Measurements from ENCODE around the gene CA12. TPM values are rescaled to one million over a fixed set of nuclear protein-coding genes. Genes with fewer than 3 reads are reported as not detected.

Gene CA12
- polyA plus RNA-seq, 5 donors, result 1.8 to 6.4 (median 2.1) TPM

GRCh38 chr15:63402498-63403253 lies 21.0 kb upstream of the CA12 start:
- no peak for DNase-seq

- no peak for DNase-seq
These were observed 20.3 kb upstream of the CA12 start for GRCh38 chr15:63401714-63402497.

GRCh38 chr15:63401078-63401477 lies 19.4 kb upstream of the CA12 start:
- no peak for DNase-seq

- no peak for DNase-seq
These were observed 16.8 kb upstream of the CA12 start for GRCh38 chr15:63398456-63398855.

DNA sequence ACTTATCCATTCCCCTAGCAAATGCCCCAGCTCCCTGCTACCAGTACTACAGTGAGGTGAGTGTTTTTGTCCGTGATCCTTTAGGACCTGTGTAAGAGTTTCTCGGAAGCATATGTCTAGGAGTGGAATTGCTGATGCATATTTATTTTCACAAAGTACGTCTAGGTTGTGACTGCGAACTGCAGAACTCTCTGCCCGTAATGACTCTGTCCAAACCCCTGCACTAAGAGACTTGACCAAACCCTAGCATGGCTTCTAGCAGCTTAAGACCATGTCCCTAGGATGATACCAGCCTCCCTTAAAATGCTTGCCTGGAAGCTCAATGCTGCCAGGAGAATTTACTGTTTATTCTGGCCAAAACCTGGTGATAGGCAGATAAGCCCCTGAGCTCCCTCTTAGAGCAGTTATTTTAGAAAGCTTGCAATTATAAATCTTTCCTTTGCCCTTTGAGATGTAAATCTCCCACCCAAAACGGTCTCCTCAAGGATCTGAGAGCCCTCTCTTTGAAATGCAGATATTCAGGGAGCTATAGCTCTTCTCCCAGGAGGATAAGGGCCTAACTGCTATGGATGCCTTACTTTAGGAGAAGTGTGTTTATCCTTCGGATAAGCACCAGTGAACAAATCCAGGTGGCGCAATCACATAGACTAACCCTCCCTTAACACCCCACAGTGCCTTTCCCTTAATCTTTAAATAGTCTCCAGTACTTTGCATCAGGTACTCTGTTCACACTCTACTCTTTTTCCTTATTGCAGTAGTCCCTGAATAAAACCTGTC lies 14.7 kb upstream of the CA12 start:
- no peak for DNase-seq

GRCh38 chr15:63395730-63396151 lies 14.1 kb upstream of the CA12 start:
- no peak for DNase-seq

DNA sequence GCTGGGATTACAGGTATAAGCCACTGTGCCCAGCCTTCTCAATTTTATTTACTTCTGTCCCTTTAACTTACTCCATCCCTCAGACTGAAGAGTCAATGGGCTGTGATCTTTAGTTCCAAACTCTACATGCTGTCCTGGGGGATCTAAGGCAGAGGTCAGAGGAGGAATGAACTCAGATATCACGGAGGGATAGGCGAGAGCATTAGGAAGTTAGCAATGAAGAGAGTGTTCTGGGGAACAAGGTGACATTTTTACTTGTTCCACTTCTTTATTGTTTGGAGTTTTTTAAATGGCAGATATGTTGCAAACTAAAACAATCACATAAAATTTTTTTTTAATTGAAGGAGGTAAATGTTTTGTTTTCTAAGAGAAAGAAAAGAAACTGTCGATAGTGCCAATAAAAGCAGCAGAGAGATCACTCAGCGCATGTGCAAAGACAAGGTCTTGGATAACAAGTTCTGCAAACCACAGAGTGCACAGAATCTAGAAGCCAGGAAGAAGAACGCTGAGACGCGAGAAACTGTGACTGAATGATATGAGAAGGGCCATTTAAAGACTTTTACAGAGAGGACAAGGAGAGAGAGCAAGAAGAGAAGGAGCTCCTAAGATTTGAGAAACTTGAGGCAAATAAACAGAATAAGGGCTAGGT lies 10.8 kb upstream of the CA12 start:
- no peak for DNase-seq

- DNase-seq, result no peak
These were observed 10.2 kb upstream of the CA12 start for GRCh38 chr15:63391669-63392360.

DNA sequence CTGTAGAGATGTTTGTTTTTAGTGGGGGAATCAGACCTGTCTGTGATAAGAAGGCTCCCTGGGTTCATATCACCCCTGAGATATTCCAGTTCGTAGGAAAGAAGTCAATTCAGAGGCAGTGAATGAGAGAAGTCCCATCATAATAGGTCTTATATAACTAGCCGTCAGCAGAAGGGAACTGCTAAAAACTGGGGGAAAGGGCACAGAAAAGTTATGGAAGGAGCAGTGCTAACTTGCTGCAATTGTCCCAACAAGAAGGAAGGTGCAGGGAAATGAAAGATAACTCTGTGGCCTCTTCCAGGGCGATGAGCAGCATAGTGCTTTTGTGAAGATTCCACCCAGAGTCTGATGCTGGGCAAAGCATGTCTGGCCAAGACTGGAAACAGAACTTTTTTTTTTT lies 9.0 kb upstream of the CA12 start:
- no peak for DNase-seq

DNA sequence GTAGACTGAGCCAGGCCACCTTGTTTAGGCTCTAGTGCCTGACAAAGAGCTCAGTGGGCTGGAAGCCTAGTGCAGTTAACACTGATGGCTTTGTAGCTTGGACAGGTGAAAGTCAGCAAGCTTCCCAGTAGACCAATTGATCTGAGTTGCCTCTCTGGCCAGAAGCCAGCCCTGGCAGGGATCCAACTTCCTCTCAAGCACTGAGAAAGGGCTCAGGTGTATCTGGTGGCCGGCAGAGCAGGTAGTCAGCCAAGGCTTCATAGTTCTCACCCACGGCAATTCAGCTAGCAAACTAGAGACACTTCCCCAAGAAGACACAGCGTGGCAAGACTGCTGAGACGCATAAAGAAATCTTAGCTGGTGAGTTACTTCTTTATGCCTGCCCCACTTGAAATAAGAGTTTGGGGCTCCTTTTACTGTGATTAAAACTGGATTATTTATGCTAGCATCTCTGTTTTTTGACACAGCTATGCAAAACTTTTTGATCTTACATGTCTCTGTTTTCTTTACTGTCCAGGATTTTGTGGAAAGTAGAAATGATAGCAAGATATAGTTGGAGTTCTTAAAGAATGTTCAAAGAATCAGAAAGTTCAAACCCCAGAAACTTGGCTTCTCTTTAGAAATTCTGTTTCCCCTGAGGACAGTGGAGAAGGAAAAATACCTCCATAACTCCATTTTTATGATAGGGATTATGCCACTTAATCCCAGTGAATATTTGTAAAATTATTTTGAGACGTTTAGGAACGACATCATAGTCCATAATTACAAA lies 8.4 kb upstream of the CA12 start:
- DNase-seq, result no peak

DNA sequence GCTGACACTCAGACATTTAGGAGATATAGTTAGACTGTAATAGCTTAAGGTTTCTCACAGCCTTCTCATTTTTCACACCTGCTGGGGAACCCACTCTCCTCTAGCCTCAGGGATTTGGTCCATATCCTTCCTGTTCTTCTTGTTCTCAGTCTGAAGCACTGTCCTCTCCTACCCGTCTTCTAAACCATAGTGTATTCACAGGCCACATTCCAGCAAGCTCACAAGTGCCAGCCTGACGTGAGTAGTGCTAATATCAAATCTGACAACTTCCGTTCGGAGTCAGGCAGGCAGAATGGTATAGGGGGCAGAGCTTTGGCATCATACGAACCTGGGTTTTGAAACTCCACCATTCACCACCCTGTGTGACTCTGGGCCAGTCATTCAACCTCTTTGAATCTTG lies 6.9 kb upstream of the CA12 start:
- DNase-seq, result no peak

DNA sequence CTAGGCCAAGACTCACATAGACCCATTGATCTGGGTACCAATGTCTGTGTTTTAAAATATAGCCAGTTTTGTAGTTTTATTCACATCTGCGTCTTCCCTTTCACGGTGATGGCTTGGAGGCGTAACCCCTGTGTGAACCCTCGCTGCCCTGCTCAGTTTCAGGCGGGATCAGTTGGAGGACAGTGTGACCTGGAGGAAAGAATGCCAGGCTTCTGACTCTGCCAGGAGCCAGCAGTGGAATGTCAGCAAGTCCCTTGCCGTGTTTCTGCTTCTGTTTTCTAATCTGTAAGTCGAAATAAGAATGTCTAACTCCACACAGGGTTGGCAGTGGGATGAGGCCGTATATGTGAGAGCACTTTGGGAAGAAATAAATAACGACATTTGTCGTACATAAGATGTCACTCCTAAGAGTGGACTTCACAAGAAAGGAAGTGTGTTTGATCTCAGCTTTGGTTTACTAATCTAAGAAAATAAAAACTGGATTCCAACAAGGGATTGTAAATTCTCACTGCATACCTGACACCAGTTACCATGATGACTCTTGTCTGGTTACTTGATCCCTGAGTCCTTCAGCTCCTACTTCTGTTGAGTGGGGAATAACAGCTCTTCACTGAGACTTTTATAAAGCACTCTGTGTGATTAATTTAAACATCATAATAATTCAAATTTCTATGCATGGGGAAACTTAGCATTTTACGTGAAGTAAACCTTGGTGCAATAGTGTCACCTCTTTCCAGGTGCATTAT lies 6.3 kb upstream of the CA12 start:
- no peak for DNase-seq

GRCh38 chr15:63385911-63386531 lies 4.4 kb upstream of the CA12 start:
- no peak for DNase-seq

DNA sequence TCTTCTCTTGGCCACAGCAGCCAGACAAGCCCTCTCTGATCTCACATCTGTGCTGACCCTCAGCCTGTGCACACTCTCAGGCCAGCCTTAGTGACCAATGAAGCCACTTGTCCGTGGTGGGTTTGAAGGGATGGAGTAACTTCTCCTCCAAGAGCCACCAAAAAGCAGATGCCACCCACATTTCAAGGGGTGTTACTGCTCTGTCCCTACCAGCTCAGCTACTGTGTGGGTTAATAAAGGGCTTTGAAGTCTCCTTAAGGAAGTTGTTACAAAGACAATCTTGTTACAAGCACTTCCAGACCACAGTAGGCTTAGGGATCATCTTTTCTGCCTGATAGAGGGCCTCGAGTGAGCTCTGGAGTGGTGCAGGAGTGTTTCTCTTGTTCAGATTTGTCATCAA lies 3.3 kb upstream of the CA12 start:
- DNase-seq, result no peak

DNA sequence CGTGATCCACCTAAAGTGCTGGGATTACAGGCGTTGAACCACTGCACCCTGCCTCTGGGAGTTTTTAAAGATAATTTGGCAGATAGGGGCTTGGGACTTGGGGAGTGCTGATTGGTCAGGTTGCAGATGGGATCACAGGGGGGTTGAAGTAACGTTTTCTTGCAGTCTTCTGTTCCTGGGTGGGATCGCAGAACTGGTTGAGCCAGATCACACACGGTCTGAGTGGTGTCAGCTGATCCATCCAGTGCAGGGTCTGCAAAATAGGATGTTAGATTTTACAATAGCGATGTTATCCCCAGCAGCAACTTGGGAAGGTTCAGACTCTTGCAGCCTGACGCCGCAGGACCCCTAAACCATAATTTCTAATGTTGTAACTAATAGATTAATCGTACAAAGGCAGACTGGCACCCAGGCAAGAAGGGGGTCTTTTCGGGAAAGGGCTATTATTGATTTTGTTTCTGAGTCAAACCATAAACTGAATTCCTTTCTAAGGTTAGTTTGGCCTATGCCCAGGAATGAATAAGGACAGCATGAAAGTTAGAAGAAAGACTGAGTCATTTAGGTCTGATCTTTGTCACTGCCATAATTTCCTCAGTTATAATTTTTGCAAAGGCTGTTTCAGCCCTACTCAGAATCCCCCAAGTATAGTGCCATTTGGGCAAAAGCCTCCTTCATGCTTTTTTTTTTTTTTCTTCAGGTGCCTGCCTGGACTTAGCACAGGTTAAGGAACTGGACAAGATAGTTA lies 1.5 kb upstream of the CA12 start:
- DNase-seq, result no peak

DNA sequence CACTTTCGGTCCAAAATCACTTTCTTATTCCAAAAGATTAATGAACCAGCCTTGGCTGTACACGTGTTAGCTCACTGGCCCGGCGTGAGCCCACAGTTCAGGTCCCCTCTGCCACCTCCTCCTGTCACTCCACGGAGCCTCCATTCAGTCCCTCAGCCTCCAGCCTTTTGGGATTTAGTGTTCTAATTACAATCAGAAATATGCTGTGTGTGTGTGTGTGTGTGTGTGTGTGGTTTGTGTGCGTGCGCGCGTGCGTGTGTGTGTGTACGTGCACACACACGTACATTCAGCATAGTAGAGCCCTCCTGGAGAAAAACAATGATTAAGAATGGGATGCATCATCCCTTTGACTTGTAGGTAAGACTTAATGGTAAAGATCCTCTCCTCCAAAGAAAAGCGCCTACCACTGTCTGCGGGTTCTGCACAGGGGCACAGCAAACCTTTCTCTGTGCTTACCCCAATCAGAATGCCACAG lies 801 bp downstream of the CA12 start:
- DNase-seq, result no peak

- no peak for DNase-seq
These were observed 1.4 kb downstream of the CA12 start for GRCh38 chr15:63380151-63380807.
